Effector memory CD8-positive, alpha-beta T cell (primary cell): ENCODE measurements around the gene NATD1.

Experiments
- ATAC-seq: fragments of 150-1000 bp; cut with Tn5 transposase; replicated peaks from 2 replicates; pipeline ENCODE4 v1.10.0; 2021; ENCODE audit warnings: mild to moderate bottlenecking, moderate library complexity
- DNase-seq, 3 experiments: peaks; one replicate each; pipeline ENCODE4 v3.0.0; 2021
- H3K27ac Mint-ChIP-seq, 2 donors: one replicate each; pipeline ENCODE4 v1.8.0; 2022; ENCODE audit warnings: mild to moderate bottlenecking in 2 of 2, mixed read lengths in 2 of 2, moderate library complexity in 2 of 2
- H3K27me3 Mint-ChIP-seq, 2 donors: one replicate each; pipeline ENCODE4 v1.8.0; 2022; ENCODE audit warnings: mixed read lengths in 2 of 2
- H3K36me3 Mint-ChIP-seq: one replicate; pipeline ENCODE4 v1.8.0; 2022; ENCODE audit warnings: mild to moderate bottlenecking, moderate library complexity, mixed read lengths; ENCODE audit not compliant: insufficient read depth
- H3K4me1 Mint-ChIP-seq, 2 donors: one replicate each; pipeline ENCODE4 v1.8.0; 2022; ENCODE audit warnings: low read depth in 2 of 2, mixed read lengths in 2 of 2
- H3K4me3 Mint-ChIP-seq, 2 donors: one replicate each; pipeline ENCODE4 v1.8.0; 2022; ENCODE audit warnings: mild to moderate bottlenecking in 2 of 2, mixed read lengths in 2 of 2, moderate library complexity in 2 of 2
- H3K9me3 Mint-ChIP-seq, 2 donors: one replicate each; pipeline ENCODE4 v1.8.0; 2022; ENCODE audit warnings: mixed read lengths in 2 of 2
- total RNA-seq, 9 experiments: gene quantifications; one replicate each; lab custom pipeline; 2026; lab: John Stamatoyannopoulos, UW

Gene NATD1, protein sequence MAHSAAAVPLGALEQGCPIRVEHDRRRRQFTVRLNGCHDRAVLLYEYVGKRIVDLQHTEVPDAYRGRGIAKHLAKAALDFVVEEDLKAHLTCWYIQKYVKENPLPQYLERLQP
- total RNA-seq: 2.4 to 27.2 (median 10.8) reads per million in 9 experiments

DNA sequence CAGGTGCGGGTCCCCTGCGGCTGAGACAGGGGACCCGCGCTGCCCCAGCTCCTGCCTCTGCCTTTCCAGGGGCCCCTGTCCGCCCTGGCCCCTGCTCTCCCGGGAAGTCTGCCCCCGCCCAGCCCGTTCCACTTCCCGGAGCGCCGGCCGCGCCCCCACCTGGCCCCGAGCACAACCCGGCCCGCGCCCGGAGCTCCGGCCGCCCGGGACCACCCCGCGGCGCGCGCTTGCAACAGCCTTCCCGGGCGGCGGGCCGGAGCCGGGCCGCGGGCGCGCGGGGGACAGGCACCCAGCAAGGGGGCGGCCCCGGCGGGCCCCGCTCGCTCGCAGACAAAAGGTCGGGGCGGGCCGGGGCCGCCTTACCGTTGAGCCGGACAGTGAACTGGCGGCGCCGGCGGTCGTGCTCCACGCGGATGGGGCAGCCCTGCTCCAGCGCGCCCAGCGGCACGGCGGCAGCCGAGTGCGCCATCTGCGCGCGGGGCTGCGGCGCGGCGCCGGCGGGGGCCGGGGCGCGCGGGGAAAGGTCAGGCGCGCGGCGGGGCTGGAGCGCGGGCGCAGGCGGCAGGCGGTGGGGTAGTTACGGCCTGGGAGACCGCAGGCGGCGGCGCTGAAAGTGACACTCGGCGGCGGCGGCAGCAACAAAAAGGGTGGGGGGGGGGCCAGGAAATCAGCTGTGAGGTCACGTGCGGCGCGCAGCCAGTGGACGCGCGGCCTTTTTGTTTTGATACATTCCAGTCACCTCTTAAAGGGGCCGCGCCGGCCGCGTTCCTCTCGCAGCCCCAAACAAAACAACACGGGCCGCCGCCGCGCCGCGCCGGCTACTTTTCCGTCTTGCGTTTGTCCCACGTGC lies at the start of gene NATD1:
TSS of gene NATD1 (minus strand) at position 615 of the 850 bp plus-strand sequence. CDS start at position 469, 146 bp downstream.
- peak; percentile 86 for ATAC-seq
- DNase-seq: peak; percentile 62 to 67 (median 66)
- H3K4me1 Mint-ChIP-seq: peaks cover 36 to 45% of the 10 kb centered on the region in 2 donors
- peak within 1 kb of the TSS; percentile 91 to 96 for H3K27ac Mint-ChIP-seq
- H3K27me3 Mint-ChIP-seq: peaks cover 0 to 2% of the 10 kb centered on the region in 2 donors
- H3K4me3 Mint-ChIP-seq: peak within 1 kb of the TSS; percentile 84 to 86
- H3K36me3 Mint-ChIP-seq: peaks cover 8% of the 10 kb centered on the region
- H3K9me3 Mint-ChIP-seq: no peaks in the 10 kb centered on the region

DNA sequence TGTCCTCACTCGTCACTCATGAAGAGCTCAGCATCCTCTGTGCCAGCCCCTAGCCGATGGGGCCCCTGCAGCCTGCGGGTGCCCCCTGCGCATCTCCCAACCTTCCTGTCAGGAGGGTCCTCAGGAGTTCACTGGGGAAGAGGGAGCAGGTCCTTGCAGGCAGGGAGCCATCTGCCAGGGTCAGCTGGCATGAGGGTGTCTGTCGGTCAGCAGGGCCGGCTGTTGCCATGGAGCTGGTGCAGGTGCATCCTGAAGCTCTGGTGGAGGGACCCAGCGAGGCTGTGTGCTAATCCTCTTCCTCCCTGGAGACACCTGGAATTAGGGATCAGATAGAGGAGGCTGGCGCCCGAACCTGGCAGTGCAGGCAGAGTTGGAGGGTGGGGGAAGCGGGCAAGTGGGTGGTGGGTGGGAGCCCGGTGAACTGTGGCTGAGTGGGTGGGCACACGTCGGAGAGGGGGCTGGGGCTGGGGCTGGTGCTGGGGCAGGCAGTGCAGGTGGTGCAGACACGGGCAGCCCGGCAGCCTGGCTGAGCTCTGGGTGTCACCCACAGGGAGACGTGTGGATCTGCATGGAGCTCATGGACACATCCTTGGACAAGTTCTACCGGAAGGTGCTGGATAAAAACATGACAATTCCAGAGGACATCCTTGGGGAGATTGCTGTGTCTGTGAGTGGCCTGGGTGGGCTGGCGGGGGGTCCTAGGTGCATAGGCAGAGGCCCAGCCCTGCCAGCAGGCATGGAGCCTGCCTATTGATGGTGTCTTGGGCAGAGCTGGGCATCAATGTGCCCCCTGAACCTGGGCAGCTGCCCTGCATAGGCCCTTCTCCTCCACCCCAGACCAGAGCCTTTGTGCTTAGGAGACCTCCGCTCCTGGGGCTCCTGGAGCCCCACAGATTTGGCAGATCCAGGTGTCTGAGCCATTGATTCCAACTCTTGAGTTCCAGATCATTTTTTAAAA lies 48.7 kb upstream of the NATD1 start:
- ATAC-seq: no peak
- Mint-ChIP-seq H3K27ac (peak overlapping the region in 1 of 2 donors; percentile 92), H3K36me3 (peaks cover 88% of the 10 kb centered on the region)

DNA sequence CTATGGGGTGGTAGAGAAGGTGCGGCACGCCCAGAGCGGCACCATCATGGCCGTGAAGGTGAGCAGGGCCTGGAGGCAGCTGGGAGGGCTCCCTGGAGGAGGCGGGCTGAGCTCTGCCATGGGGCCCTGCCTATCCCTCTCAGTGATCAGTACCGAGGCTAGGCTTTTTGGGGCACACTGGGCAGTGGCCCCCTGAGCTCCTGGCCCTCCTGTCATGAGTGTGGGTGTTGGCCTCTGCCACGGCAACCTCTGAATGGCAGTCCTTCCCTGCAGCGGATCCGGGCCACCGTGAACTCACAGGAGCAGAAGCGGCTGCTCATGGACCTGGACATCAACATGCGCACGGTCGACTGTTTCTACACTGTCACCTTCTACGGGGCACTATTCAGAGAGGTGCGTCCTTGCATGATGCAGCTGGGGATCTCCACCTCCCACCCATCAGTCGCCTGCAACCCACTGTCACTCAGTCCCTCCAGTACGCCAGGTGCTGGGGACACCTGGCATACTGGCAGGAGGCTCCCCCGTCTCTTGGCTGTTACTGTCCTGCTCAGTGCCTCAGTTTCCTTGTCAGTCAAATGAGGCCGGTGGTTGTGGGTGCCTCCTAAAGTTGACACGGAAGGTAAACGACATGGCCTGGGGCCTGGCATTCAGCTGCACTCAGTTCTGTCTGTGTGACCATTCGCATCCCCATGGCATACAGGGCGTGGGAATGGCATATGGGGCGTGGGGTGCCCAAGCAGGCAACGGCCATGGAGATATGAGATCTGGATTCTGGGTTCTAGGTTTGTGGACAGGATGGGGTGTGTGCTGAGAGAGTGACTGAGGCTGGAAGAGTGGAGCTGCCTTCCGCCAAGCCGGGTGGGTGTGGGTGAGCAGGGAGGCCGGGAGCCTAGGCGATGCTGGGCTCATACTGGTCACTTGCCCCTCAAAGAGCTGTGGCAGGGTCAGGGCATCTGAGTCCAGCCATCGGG lies 47.7 kb upstream of the NATD1 start:
- H3K36me3 Mint-ChIP-seq: peaks cover 86% of the 10 kb centered on the region
- H3K4me3 Mint-ChIP-seq: no peak overlapping the region
- ATAC-seq (no peak), DNase-seq (no peak)
- peaks cover 0 to 4% of the 10 kb centered on the region in 2 donors for H3K4me1 Mint-ChIP-seq
- H3K27me3 Mint-ChIP-seq: no peaks in the 10 kb centered on the region
- H3K9me3 Mint-ChIP-seq: peaks cover 2 to 8% of the 10 kb centered on the region in 2 donors
- peak overlapping the region in 1 of 2 donors; percentile 4 for H3K27ac Mint-ChIP-seq

More for the DNA sequence above, 48.7 kb upstream of the NATD1 start:
- Mint-ChIP-seq H3K27me3 (no peaks in the 10 kb centered on the region), H3K4me3 (no peak overlapping the region), H3K4me1 (no peaks in the 10 kb centered on the region), H3K9me3 (peaks cover 2 to 8% of the 10 kb centered on the region in 2 donors)
- DNase-seq: no peak

DNA sequence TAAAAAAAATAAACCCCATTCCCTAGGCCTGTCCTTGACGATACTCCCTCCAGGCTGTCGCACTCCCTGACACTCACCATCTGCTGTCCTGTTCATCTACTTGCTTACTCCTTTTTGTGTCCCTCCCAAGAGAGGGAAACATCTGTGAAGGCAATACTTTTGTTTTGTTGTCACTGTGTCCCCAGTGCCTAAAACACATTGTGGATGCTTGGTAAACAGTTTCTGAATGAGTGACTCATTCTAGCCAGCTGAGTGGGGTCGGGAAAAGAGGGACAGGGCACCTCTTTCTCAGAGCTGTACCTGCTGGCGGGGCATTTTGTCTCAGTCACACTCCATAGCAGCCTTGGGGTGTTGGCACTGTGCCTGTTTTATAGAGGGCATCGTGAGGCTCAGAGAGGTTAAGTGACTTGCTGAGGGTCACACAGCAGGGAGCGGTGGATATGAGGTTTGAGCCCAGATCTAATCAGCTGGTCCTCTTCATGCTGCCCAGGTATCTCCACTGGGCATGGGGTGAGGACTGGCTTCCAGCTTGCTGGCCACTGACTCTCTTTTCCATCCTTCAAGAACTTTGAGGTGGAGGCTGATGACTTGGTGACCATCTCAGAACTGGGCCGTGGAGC lies 46.9 kb upstream of the NATD1 start:
- Mint-ChIP-seq H3K9me3 (peaks cover 2 to 8% of the 10 kb centered on the region in 2 donors), H3K27me3 (no peaks in the 10 kb centered on the region), H3K36me3 (peaks cover 85% of the 10 kb centered on the region), H3K4me1 (peaks cover 0 to 7% of the 10 kb centered on the region in 2 donors), H3K27ac (no peak overlapping the region), H3K4me3 (no peak overlapping the region)
- ATAC-seq: no peak
- DNase-seq: no peak

DNA sequence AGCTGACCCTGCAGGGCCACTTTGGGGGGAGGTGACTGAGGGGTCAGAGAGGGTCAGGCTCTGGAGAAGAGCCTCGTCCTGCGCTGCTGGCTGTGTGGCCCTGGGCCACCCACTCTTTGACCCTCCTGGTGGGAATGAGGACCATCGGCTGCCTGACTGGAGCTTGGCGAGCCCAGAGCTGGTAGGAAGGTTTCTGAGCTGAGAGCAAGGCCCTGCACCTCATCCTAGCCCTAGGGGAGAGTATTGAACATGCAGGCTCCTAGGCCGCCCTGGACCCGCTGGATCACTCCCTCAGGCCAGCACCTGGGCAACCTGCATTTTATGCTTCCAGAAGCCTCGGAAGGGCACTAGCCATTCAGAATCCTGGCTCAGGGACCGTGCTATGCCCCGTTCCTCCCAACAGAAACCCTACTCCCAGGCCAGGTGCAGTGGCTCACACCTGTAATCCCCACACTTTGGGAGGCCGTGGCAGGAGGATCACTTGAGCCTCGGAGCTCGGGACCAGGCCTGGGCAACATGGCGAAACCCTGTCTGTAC lies 45.8 kb upstream of the NATD1 start:
- Mint-ChIP-seq H3K9me3 (peaks cover 2 to 14% of the 10 kb centered on the region in 2 donors), H3K27me3 (no peaks in the 10 kb centered on the region), H3K4me1 (peaks cover 10 to 18% of the 10 kb centered on the region in 2 donors), H3K27ac (peak overlapping the region in 1 of 2 donors; percentile 51), H3K4me3 (no peak overlapping the region), H3K36me3 (peaks cover 74% of the 10 kb centered on the region)
- DNase-seq (no peak), ATAC-seq (no peak)

DNA sequence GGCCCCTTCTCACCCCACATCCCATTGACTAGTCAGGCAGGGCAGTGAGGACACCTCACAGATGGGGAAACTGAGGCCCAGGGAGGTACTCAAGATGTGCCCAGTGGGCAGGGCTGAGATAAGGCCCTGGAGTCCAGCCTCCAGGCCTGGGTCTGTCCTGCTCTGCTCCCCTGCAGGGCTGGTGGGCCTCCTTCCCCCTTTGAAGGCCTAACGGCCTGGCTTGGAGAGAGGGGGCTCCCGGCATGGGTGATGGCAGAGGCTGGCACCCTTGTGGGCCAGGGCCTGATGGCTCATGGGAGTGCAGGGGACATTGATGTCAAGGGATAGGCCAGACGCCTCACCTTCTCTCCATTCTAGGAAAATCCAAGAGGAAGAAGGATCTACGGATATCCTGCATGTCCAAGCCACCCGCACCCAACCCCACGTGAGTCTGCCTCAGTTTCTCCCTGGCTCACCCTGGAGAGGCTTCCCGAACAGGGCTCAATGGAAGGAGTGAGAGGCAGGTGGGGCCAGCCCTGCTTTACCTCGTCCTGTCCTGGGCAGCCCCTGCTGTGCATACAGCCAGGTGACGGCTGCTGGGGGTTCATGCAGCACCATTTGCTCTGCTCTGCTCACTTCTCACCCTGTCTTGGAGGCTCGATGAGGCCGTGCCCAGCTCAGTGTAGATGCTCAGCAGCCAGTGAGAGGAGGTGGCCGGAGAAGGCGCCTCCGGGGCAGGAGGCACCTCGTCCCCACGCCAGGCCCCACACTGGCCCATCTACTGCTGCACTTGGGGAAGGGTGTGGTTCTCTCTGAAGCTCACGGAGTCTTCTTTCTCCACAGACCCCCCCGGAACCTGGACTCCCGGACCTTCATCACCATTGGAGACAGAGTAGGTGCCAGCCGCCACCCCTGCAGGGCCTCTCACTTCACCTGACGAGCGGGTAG lies 45.1 kb upstream of the NATD1 start:
- Mint-ChIP-seq H3K36me3 (peaks cover 67% of the 10 kb centered on the region), H3K9me3 (peaks cover 2 to 14% of the 10 kb centered on the region in 2 donors), H3K27me3 (no peaks in the 10 kb centered on the region), H3K4me1 (peaks cover 11 to 20% of the 10 kb centered on the region in 2 donors), H3K27ac (peak overlapping the region in 1 of 2 donors; percentile 51), H3K4me3 (no peak overlapping the region)
- ATAC-seq: no peak
- no peak for DNase-seq

DNA sequence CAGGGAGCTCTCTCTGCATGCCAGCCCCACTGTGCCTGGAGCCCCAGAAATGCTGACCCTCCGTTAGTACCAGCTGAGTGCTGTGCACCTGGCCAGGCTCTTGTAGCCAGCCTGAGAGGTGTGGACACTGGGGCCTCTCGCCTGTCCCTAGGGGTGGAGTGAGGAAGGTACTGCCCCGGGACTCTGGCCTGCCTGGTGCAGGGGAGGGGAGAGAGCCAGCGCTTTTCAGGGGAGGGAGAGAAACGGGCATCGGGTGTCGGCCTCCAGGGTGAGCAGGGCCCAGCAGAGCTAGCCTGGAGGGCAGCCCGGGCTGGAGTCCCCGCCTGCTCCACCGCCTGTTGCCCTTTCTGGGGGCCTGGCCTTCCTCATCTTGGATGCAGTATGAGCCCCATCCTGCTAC lies 44.4 kb upstream of the NATD1 start:
- peaks cover 64% of the 10 kb centered on the region for H3K36me3 Mint-ChIP-seq
- H3K27ac Mint-ChIP-seq: no peak overlapping the region

DNA sequence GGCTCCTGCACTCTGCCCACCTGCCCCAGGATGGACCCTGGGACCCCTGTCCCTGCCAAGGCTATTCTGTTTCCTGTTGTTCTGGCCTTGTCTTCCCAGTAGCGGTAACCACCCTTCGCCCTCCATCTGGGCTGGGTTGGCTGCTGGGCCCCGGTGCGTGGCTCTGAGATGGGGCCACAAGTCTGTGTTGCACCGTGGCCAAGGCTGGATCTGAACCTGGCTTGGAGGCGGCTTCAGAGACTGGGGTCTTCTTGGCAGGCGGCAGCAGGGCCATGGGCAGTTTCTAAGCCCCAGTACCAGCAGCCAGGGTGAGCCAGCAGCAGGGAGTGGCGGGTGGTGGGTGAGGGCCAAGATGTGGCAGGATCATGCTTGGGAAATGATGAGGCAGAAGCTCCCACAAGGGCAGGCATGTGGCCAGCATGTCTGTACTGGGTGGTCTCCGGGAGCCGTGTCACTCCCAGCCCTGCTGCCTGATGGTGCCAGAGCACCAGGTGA lies 43.9 kb upstream of the NATD1 start:
- peak overlapping the region; percentile 42 to 64 for H3K27ac Mint-ChIP-seq
- DNase-seq (no peak), ATAC-seq (no peak)
- H3K27me3 Mint-ChIP-seq: no peaks in the 10 kb centered on the region
- peaks cover 18 to 27% of the 10 kb centered on the region in 2 donors for H3K4me1 Mint-ChIP-seq
- H3K9me3 Mint-ChIP-seq: peaks cover 2 to 14% of the 10 kb centered on the region in 2 donors
- H3K4me3 Mint-ChIP-seq: no peak overlapping the region
- H3K36me3 Mint-ChIP-seq: peaks cover 62% of the 10 kb centered on the region

More for the DNA sequence above, 44.4 kb upstream of the NATD1 start:
- H3K27me3 Mint-ChIP-seq: no peaks in the 10 kb centered on the region
- peaks cover 2 to 14% of the 10 kb centered on the region in 2 donors for H3K9me3 Mint-ChIP-seq
- H3K4me3 Mint-ChIP-seq: no peak overlapping the region
- ATAC-seq (no peak), DNase-seq (no peak)
- H3K4me1 Mint-ChIP-seq: peaks cover 14 to 25% of the 10 kb centered on the region in 2 donors

DNA sequence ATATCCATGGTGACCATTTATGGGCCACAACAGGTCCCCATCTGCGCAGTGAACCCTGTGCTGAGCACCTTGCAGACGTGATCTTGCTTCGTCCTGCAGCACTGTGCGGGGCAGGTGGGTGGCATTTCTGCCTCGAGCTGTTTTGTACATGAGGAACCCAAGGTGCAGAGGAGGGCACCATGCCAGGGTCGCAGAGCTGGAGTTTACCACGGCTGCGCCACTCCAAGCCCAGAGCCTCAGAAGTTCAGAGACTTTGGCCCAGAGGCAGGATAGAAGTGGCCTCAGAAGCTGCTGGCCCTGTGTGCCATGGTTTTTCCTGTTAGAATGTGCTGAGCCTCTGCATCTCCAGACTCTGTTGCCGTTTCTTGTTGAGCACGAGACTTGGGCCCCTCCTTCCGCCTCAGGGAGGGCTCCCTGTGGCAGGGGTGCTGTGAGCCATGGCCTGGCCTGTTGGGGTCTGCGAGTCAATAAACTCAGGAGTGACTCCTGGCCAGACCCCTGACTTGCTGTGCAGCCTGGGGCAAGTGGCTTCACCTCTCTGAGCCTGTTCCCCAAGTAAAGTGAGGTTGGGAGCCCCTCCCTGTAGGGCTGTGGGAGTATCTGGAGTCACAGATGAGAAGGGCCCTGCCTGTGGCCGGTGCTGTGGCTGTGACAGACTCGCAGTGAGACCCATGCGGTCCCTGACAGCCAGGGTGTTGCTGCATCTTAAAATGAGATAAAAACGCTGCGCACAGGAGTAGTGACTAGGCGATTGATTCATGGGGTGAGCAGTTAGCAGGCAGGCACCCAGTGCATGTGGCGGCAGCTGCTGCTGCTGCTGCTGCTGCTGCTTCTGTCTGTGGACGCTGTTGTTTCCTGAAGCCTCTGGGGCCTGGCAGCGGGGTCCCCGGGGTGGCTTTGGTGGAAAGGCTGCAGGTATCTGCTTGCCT lies 43.2 kb upstream of the NATD1 start:
- peak overlapping the region; percentile 42 to 64 for H3K27ac Mint-ChIP-seq

More for the DNA sequence above, 43.2 kb upstream of the NATD1 start:
- peaks cover 58% of the 10 kb centered on the region for H3K36me3 Mint-ChIP-seq
- H3K4me3 Mint-ChIP-seq: no peak overlapping the region
- no peaks in the 10 kb centered on the region for H3K27me3 Mint-ChIP-seq
- peaks cover 2 to 12% of the 10 kb centered on the region in 2 donors for H3K9me3 Mint-ChIP-seq
- DNase-seq: no peak
- H3K4me1 Mint-ChIP-seq: peaks cover 18 to 31% of the 10 kb centered on the region in 2 donors
- peak; percentile 39 for ATAC-seq
